ENCODE results near the gene DBX2.
A peak's percentile ranks its signal among the peaks of the same experiment; 100 is the strongest.
"Not testable (repeated sequence)": the region's sequence is repeated elsewhere in the genome, so short reads cannot be mapped to it uniquely, and the experiment has no call there.

Gene DBX2

GRCh38 chr12:45050751-45051571, at the start of gene DBX2:
DBX2 (minus strand) TSS chr12:45051099; CDS start chr12:45050927, 172 bp downstream.
- DNase-seq = peak in 1 of 2 experiments; percentile 35

GRCh38 chr12:45098766-45099165, 47.9 kb upstream of the DBX2 start:
- no peak for DNase-seq

GRCh38 chr12:45095417-45095816, 44.5 kb upstream of the DBX2 start:
- DNase-seq = not testable (repeated sequence)

- no peak for DNase-seq
These were observed 42.2 kb upstream of the DBX2 start for GRCh38 chr12:45093051-45093450.

DNA sequence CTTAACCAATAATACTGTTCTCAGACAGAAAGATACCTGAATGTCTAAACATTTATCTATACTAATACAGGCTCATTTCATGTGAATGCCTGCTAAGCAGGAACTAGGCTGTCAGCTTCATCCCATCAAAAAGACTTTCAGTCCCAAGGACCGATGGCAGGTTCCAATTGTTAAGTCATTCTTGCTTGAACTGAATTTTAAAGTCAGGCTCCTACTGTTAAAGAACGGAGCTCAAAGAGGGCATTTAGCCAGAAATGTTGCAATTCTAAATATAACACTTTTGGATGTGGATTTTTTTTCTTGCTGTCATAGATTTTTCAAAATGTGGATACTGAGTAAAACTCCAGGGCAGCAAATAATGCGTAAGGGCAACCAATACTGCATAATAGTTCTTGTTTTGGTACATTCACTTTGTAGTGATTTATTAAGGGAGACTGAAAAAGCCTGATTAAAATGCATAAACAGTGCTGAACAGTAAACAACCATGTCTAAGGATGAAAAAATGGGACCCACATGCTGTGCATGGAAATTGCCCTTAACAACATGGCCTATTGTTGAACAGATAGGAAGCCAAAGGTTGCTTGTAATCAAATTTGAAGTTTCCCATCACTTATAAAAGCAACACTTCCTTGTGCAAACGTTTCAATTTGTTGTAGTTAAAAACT, 38.6 kb upstream of the DBX2 start:
- DNase-seq = no peak

GRCh38 chr12:45088608-45089007, 37.7 kb upstream of the DBX2 start:
- DNase-seq = no peak

DNA sequence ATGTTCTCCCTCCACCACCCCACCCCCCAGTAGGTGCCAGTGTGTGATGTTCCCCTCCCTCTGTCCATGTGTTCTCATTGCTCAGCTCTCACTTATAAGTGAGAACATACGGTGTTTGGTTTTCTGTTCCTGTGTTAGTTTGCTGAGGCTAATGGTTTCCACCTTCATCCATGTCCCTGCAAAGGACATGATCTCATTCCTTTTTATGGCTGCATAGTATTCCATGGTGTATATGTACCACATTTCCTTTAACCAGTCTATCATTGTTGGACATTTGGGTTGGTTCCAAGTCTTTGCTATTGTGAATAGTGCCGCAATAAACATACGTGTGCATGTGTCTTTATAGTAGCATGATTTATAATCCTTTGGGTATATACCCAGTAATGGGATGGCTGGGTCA, 33.3 kb upstream of the DBX2 start:
- DNase-seq = not testable (repeated sequence)

- no peak for DNase-seq
These were observed 26.4 kb upstream of the DBX2 start for GRCh38 chr12:45077251-45077650.

DNA sequence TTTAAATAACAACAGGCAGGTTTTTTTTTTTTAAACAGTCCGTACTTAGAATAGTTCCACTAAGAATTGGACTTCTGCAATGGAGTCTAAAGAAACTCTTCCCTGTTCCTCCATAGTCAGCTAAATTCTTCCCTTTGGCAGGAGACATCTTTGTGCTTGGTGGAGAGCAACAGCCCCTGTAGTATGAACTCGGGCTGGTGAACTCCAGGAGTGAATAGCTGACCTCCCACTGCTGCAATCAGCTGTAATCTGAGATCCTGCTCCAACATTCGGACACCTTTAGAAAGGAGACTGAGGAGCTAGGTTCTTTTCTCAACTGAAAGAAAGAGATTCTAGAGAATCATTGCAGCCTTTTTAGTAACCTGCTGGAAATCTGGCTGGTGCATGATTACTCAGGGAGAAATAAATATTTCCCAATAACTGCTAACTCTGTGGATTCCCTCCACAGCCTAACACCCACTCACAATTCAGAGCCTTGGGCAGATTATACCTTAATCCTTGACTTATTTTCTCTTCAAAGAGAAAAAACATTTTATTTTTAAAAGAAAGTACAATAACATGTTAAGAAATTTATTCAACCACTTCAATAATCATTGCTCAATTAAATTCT, 25.6 kb upstream of the DBX2 start:
- DNase-seq = no peak

DNA sequence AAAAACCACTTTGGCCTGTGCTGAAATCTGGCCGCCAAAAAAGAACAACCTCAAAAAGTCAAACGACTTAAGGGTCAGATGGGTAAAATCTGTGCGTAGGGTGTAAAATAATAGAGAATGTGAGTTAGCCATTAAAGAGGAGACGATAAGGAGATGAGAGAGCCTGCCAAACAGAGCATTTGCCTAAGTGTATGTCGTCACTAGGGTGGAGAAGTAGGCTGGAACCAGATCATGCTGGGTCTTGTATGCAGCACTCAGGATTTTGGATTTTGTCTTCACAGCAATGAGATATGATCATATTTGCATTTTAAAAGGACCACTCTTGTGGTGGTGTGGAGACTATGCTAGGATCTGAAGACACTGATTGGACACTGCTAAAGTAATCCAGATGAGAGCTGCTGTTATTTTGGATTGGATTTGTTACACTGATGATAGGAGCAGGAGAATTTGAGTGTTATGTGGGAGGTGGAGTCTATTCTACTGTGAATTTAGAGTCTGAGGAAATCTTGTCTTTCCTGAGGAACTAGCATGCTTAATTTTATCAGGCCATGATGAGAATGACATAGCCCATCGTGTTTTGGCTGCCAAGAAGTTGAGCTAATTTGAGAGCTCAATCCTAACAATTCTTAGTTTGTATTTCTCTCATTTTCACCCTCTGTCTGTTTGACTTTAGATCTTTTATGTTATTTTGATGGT, 24.8 kb upstream of the DBX2 start:
- DNase-seq = no peak

GRCh38 chr12:45065125-45065626, 14.3 kb upstream of the DBX2 start:
- no peak for DNase-seq

GRCh38 chr12:45060976-45061375, 10.1 kb upstream of the DBX2 start:
- no peak for DNase-seq

DNA sequence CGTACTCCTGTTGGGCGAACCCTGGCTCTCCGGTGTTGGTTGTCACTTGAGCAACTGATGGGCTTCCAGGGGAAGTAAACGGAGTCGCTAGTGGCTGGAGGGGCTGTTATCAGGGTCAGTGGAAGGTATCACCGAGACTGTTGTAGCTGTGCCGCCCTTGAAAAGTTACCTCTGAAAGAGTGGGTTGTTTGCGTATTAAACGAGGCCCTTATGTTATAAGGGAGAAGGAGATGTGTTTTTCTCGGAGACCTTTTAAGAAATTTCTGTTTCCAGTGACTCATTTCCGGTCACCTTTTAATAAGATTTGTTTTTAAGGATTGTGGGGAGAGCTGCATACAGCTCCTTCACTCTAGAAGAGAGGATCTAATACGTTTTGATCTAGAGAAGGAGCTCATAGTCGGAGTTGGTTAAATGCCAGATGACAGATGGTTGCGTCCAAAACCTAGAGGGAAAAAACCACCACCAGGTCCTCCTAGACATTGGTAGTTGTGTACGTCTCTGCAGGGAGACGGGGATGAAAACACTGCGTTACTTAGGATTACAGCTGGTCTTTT, 750 bp upstream of the DBX2 start:
- DNase-seq = peak in 1 of 2 experiments; percentile 13

DNA sequence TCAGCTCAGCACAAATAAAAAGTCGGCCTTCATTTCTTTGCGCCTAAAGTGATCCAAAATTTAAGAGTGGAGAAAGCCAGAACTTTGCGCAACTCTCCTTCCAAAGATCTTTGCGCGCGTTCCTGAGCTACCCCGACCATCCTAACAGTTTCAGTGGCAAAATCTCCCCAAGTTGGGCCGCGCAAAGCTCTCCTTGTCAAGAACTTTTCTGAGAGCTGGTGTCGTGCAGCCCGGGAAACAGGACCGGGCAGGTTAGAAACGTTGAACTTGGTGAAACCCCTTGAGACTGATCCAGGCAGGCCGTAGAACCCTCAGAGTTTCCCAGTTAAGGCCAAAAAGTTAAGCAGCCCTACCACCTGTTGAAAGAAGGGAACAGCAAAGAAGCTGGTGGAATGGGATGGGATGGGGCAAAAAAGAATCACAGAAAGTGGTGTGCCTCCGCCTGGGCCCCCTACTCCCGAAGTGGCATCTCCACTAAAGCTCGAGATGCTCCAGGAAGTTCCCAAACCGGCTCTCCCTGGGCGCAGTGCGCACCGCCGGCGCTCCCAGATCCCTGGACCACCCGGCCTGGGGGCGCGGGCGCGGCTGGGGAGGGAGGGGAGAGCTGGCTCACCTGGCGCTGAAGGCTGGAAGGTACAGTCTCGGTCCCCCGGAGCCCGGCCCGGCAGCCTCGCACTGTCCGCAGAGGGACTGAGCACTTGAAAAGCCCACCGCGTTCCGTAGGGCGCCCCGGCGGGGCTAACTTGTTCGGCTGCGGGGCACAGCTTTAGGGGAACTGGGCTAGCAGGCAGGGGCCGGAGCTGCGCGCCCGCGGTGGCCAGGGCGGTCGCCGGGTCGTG, 768 bp downstream of the DBX2 start:
- peak in 1 of 2 experiments; percentile 23 for DNase-seq

DNA sequence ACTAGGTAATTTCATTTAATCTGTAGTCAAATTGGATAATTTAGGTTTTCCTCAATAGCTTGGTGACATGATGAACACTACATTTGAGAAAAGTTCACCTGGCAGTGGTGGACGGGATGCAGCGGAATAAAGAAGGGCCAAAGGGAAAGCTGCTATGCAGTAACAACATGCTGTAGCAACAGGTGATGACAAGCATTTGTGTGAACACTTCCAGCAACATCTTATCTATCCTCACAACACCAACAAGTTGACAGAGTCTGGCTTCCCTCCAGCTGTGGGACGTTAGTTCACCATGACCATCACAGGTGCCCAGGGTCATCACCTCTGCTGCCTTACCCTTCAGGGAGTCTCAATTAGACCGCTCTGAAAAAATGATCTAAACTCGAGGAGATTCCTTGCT, 8.3 kb downstream of the DBX2 start:
- no peak for DNase-seq

GRCh38 chr12:45040977-45041376, 9.9 kb downstream of the DBX2 start:
- no peak for DNase-seq

- no peak for DNase-seq
These were observed 11.1 kb downstream of the DBX2 start for GRCh38 chr12:45039757-45040156.

DNA sequence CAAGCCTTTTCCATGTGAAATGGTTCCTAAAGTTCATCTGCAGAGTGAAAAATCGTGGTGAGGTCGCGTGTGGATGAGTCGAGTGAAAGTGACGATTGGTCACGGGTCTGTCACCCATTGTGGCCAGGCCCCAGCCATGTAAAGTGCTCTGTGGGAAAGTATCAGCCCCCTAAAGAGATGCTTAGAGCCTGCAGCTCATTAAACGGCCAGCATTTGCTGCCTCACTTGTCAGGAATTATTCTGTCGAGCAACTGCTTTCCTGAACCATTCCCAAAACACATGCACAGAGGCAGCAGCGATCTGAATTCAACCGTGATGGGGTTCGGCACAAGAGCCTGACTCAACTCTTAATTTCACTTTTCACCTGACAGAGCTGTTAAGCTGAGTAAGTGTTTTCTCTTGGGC, 16.0 kb downstream of the DBX2 start:
- DNase-seq = no peak

- no peak for DNase-seq
These were observed 33.0 kb downstream of the DBX2 start for GRCh38 chr12:45017916-45018315.

GRCh38 chr12:45014396-45014795, 36.5 kb downstream of the DBX2 start:
- no peak for DNase-seq

DNA sequence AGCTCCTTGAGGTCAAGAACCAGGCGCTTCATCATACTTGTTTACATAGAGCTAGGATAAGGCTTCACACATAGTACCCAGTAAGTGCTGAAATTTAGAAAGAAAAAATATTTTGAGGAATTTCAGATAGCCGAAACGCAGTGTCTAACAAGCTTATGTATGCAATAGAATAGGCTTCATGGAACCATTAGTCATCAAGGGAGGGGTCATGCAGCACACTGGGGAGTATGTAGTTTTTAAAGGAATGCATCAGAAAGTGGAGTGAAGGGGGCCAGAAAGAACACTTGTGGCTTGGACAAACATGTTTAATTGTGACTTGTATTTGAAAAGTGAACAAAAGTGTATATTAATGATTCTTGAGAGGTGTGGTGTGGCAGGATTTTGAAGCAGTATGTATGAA, 38.1 kb downstream of the DBX2 start:
- no peak for DNase-seq

- no peak for DNase-seq
These were observed 40.8 kb downstream of the DBX2 start for GRCh38 chr12:45010059-45010458.
